ENCODE results near the gene IL20.

GRCh38 chr1:206834217-206834616, 31.2 kb upstream of the IL20 start:
- no peak for TF ChIP-seq CTCF (IDR thresholded peaks at IDR 0.05)
- TF ChIP-seq POLR2A (IDR thresholded peaks at IDR 0.05) = no peak
- no peak for TF ChIP-seq POLR2AphosphoS5 (IDR thresholded peaks at IDR 0.05)
- TF ChIP-seq EP300 (IDR thresholded peaks at IDR 0.05) = no peak
